ENCODE data around the gene TRAPPC10.

TRAPPC10 gene

DNA sequence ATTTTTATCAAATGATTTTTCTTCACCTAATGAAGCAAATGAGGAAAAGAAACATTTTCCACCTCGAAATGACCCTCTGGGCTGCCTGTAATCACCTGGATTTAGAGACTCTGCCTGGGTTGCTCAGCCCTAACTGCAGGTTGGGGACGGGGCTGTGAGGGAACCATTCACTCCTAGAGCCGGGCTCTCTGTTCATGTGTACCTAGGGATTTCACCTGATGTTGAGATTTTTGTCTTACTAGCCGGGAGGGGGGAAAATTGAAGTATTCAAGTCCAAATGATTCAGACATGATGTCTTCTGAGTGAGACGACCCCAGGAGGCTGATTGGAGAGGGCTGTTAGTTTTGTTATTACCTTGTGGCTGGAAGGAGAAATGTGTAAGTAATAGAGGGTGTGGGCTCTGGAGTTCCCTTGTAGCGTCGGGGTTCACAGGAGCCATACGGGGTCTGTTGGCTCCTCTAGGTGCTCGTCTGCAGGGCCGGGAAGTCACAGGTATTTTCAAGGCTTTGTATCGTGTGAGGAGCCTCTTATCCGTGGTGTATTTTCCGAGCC, 52.8 kb downstream of the TRAPPC10 start:
- DNase-seq: no peak
- TF ChIP-seq GATA1 (IDR thresholded peaks at IDR 0.05; ENCODE audit: low read depth, low read length) (no peak), POLR2A (IDR thresholded peaks at IDR 0.05; ENCODE audit: low read length) (no peak)

DNA sequence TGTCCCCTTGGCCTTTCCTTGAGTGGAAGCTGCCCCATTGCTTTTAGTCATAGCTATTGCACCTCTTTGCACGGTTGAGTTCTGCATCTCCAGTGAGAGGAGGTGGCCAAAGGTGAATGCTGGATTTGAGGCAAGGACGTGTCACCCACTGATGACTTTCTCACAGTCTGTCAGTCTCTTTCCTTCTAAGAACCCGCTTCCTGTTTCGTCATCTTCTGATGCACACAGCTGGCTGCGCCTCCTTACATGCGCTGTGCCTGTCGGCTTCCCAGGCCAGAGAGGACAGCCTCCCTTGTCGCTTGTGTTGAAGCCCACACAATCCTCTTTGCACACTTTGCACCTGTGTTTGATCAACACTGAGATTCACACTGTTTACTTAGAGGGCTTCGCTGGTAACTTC, 53.3 kb downstream of the TRAPPC10 start:
- DNase-seq: no peak
- TF ChIP-seq GATA1 (IDR thresholded peaks at IDR 0.05; ENCODE audit: low read depth, low read length): no peak
- no peak for TF ChIP-seq POLR2A (IDR thresholded peaks at IDR 0.05; ENCODE audit: low read length)

DNA sequence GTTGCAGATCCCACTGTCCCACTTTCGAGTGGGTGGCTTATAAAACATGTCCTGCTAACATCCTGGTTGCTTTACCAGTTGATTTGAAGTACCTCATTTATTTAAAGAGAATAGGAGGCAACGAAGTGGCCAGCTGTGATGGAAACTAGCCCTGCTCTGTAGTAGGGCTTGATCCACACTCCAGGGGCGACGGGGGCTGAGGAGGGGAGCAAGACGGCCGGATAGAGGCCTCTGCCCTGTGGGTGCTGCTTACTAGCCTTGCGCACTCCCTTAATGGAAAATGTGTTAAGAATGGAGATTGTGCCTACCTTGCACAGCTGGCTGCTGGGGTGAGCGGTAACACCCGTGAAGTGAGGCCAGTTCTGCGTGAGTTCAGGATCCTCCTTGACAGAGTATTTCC, 54.0 kb downstream of the TRAPPC10 start:
- no peak for DNase-seq
- TF ChIP-seq POLR2A (IDR thresholded peaks at IDR 0.05; ENCODE audit: low read length) (no peak), GATA1 (IDR thresholded peaks at IDR 0.05; ENCODE audit: low read depth, low read length) (no peak)

DNA sequence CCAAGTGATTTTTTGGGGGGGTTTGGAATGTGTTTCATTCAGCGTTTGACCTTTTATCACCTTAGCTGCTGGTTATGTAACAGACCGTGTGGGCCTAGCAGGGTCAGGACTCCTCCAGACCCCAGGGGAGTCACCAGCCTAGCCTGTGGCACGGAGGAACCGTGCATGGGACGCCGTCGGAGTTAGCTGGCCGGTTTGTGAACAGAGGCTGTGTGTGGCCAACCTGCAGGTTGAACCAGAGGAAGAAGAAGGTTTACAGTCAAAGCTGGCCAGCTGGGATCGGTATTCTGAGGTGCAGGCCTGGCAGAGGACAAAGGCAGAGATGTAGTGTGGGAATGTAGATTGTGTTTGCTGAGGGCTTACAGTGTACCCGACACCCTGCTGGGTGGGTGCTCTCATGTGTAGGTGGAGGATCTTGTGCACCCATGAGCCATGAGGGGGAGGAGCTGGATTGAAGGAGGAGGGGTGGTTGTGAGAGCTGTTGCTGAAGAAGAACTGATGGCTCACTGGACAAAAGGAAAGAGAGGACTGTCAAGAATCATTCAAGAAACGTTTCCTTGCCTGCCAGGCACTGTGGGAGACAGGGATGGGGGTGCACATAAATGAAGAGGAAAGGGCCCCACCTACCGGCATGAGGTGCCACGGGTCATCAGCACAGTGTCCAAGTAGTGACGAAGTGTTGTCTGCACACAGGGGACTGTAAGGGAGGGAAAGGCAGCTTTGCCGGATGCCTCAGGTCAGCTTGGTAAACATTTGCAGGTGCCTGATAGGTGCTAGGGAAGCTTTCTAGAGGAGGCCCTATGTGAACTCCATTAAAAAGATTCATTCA, 55.1 kb downstream of the TRAPPC10 start:
- TF ChIP-seq POLR2A (IDR thresholded peaks at IDR 0.05; ENCODE audit: low read length): no peak
- TF ChIP-seq GATA1 (IDR thresholded peaks at IDR 0.05; ENCODE audit: low read depth, low read length): no peak
- DNase-seq: no peak

DNA sequence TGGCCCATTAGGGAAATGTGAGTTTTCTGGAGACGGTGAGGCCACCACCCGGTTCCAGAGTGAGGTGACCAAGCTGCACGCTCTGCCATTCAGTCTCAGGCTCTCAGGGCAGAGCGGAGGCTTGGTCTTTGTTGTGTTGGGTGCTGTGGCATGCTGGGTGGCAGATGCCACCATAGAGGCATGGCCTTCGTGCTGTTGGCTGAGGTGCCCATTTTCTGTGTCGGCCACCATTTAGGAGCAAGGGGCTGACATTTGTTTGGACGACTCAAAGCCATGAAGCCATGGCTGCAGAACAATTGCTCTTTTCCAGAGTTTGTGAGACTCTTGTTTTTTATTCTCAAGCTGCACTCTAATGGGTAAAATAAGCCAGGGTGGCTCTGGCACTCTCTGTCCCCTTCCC, 58.3 kb downstream of the TRAPPC10 start:
- TF ChIP-seq POLR2A (IDR thresholded peaks at IDR 0.05; ENCODE audit: low read length) (no peak), GATA1 (IDR thresholded peaks at IDR 0.05; ENCODE audit: low read depth, low read length) (no peak)
- no peak for DNase-seq

DNA sequence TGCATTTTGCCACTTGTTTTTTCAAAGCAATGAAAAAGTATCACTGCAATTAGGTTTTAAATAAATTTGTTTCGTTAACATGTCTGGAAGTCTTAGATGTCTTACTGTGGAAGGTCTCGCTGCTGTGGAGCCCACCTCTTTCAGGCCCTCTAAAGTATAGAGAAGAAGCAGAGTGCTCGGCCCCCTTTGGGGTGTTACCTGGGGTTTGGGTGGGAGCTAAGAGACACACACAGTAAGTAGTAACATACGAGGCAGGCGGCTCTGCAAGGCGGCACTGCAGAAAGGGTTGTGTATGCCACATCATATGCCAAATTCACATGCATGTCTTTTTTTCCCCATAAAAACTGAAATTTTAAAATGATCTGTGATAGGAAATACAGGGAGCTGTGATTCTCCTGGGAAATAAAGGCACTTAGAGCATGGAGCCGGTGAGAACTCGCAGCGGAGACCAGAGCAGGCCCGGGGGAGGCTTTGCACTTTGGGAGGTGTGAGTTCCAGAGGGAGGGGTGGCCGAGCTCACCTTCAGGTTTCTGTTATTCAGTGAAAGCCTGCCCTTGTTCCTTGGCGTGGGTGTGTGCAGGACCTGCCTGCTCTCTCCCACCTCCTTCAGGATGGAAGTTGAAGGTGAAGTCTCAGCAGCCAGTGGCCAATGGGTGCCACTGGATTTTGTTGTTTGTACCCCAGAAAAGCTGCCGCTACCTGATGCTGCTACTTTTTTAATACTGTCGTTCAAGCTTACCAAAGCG, 59.4 kb downstream of the TRAPPC10 start:
- TF ChIP-seq GATA1 (IDR thresholded peaks at IDR 0.05; ENCODE audit: low read depth, low read length) (no peak), POLR2A (IDR thresholded peaks at IDR 0.05; ENCODE audit: low read length) (no peak)
- no peak for DNase-seq

DNA sequence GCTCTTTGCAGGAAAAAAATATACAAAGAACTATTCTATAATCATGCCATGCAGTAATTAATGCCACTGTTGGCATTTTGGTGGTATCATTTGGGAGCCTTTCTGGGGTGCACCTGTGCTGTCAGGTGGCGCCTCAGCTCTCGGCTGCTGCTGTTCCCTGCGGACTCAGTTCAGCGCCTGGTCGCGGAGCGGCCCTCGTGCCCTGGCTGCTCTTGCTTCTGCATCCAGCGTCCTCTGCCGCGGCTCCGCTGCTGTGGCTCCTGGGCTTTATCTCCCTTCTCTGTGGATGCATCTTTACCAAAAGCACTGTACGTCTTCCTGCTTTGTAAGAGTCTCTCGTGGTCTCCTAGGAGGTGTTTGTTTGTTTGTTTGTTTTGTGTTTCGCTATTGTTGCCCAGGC, 60.0 kb downstream of the TRAPPC10 start:
- no peak for DNase-seq
- TF ChIP-seq POLR2A (IDR thresholded peaks at IDR 0.05; ENCODE audit: low read length): no peak
- TF ChIP-seq GATA1 (IDR thresholded peaks at IDR 0.05; ENCODE audit: low read depth, low read length): no peak

DNA sequence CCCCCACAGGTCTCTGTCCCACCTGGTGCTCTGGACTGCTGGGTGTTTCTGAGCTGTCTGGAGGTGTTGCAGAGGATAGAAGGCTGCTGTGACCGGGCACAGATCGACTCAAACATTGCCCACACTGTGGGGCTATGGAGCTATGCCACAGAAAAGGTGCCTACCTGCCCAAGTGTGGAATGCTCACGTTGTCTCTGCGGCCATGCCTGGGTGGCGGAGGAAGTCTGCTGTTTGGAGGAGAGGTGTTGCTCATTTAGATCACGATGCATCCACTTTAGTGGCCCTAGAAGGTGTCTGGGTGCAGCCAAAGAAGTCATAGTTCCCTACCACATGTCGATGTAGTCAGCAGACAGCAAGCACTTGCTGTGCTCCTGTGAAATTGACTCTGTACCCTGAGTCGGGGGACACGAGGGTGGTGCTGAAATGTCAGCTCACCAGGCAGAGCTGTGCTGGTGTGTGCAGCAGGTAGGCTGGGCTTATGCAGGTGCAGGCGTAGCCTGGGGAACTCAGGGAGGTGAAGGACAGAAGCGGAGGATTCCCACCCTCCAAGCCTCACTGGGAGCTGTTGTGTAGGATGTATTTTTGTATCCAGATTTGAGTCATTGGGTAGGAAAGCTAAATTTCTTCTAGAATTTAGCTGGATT, 62.3 kb downstream of the TRAPPC10 start:
- no peak for DNase-seq
- no peak for TF ChIP-seq POLR2A (IDR thresholded peaks at IDR 0.05; ENCODE audit: low read length)
- no peak for TF ChIP-seq GATA1 (IDR thresholded peaks at IDR 0.05; ENCODE audit: low read depth, low read length)

DNA sequence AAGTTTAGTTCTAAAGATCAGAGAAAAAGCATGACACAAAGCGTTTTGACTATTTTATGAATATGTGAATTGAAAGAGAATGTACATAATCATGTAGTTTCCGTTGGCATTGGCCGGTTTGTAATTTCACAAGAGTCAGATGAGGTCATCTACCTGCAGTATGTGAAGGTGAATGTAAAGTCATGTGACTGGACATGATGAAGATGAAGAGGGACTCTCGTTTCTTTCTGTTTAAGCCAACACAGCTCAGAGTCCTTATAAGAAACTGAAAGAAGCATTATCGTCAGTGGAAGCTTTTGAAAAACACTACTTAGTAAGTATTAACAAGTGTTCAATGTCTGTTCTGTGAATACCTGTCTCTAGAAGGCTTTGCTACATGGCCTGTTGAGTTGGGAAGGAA, 64.2 kb downstream of the TRAPPC10 start:
- no peak for DNase-seq
- TF ChIP-seq GATA1 (IDR thresholded peaks at IDR 0.05; ENCODE audit: low read depth, low read length) (no peak), POLR2A (IDR thresholded peaks at IDR 0.05; ENCODE audit: low read length) (no peak)

DNA sequence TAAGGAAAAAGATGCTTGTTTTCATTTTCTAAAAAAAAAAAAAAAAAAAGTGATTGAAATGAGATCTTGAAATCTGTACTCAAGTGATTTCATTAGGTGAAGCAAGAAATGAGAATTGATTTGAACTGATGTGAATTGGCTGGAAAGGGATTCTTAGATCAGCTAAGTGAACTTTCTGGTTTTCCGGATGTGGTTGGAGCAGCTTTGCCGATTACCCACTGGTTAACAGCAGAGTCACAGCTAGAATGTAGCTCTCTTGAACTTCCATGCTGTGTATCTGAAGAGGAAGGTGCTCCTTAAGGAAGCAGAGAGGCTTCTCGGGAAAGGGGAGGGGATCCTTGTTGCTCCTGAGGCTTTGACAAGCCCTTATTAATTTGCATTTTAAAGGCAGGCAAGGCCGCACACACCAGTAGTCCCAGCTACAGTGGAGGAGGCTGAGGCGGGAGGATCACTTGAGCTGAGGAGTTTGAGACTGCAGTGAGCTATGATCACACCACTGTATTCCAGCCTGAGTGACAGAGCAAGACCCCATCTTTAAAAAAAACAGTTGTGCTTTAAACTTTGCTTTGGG, 66.4 kb downstream of the TRAPPC10 start:
- DNase-seq: no peak
- TF ChIP-seq GATA1 (IDR thresholded peaks at IDR 0.05; ENCODE audit: low read depth, low read length) (no peak), POLR2A (IDR thresholded peaks at IDR 0.05; ENCODE audit: low read length) (no peak)

DNA sequence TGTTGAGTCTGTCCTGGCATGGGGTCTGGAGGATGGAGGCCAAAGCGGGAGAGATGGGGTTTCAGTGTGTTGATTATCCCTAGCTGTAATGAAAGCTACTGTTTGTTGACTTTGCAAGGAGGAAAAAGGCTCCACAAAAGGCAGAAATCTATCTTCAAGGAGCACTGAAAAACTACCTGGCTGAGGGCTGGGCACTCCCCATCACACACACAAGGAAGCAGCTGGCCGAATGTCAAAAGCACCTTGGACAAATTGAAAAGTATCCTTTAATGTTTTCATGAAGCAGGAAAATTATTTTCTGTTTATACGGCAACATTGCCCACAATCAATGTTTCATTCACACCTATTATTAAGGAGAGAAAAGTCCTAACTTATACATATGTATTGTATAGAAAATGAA, 67.3 kb downstream of the TRAPPC10 start:
- TF ChIP-seq GATA1 (IDR thresholded peaks at IDR 0.05; ENCODE audit: low read depth, low read length): no peak
- TF ChIP-seq POLR2A (IDR thresholded peaks at IDR 0.05; ENCODE audit: low read length): no peak
- DNase-seq: no peak

DNA sequence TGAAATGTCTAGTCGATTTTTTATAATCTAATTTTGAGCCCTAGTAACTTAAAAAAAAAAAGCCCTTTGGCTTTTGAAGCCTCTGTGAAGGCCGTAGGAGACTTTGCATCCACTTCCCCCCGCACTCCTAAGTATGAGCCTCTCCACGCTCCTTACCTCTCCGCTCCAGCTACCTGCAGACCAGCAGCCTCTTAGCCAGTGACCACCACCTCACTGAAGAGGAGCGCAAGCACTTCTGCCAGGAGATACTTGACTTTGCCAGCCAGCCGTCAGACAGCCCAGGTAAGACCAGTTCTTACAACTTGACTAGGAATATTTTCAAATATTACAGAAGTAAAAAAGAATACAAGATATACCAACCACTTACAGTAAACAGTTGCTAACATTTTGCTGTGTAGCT, 67.7 kb downstream of the TRAPPC10 start:
- no peak for DNase-seq
- TF ChIP-seq POLR2A (IDR thresholded peaks at IDR 0.05; ENCODE audit: low read length) (no peak), GATA1 (IDR thresholded peaks at IDR 0.05; ENCODE audit: low read depth, low read length) (no peak)

DNA sequence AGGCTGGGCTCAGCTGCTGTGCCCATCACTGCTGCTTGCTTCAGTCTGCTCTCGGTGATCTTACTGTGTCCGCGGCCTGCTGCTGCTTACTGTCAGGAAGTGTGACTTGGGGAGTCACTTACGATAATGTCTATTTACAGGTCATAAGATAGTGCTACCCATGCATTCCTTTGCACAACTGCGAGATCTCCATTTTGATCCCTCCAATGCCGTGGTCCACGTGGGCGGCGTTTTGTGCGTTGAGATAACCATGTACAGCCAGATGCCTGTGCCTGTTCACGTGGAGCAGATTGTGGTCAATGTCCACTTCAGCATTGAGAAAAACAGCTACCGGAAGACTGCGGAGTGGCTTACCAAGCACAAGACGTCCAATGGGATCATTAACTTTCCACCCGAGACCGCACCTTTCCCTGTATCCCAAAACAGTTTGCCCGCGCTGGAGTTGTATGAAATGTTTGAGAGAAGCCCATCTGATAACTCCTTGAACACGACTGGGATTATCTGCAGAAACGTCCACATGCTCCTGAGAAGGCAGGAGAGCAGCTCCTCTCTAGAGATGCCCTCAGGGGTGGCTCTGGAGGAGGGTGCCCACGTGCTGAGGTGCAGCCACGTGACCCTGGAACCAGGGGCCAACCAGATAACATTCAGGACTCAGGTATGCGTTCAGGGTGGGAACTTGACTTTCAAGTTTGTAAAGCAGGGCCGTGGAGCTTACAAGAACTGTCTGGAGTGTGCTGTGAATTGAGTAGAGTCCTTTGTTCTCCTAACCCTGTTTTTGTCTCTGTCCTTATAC, 70.7 kb downstream of the TRAPPC10 start:
- TF ChIP-seq POLR2A (IDR thresholded peaks at IDR 0.05; ENCODE audit: low read length) (no peak), GATA1 (IDR thresholded peaks at IDR 0.05; ENCODE audit: low read depth, low read length) (no peak)
- no peak for DNase-seq

Data from erythroblast (primary cell).